Osteoblast (primary cell): Measurements from ENCODE around the gene SLC4A9. TPM values are rescaled to one million over a fixed set of nuclear protein-coding genes. Genes with fewer than 3 reads are reported as not detected.

ENCODE experiments used
- DNase-seq: peaks from one replicate; pipeline ENCODE4 v3.0.0; 2011; ENCODE audit warnings: low spot score, mixed read lengths; ENCODE audit not compliant: insufficient read length; ENCODE audit errors: missing footprints
- H2AFZ ChIP-seq: 2 replicates; pipeline ENCODE4 v1.6.0; 2011; ENCODE audit warnings: mild to moderate bottlenecking, low read length
- H3K27ac ChIP-seq: 2 replicates; pipeline ENCODE4 v1.5.1; 2011; ENCODE audit warnings: mild to moderate bottlenecking, low read depth, low read length, moderate library complexity
- H3K27me3 ChIP-seq: 2 replicates; pipeline ENCODE4 v1.6.0; 2012; ENCODE audit warnings: mild to moderate bottlenecking, control low read depth, inconsistent platforms, low read length, moderate library complexity; ENCODE audit not compliant: insufficient read depth
- H3K36me3 ChIP-seq: 2 replicates; pipeline ENCODE4 v1.5.1; 2011; ENCODE audit warnings: mild to moderate bottlenecking, low read length, control low read depth, moderate library complexity; ENCODE audit not compliant: insufficient read depth
- H3K4me1 ChIP-seq: 2 replicates; pipeline ENCODE4 v1.5.1; 2011; ENCODE audit warnings: mild to moderate bottlenecking, low read length, control low read depth, moderate library complexity; ENCODE audit not compliant: insufficient read depth
- H3K4me2 ChIP-seq: 2 replicates; pipeline ENCODE4 v1.6.0; 2011; ENCODE audit warnings: mild to moderate bottlenecking, low read length; ENCODE audit not compliant: insufficient read depth
- H3K4me3 ChIP-seq: fragments of 200-600 bp; sonication (generic); 3 replicates; pipeline ENCODE4 v1.5.1; 2012; ENCODE audit warnings: mild to moderate bottlenecking, low read length, inconsistent platforms; ENCODE audit not compliant: insufficient read depth
- H3K79me2 ChIP-seq: 2 replicates; pipeline ENCODE4 v1.6.0; 2012; ENCODE audit warnings: mild to moderate bottlenecking, low read length, control low read depth, inconsistent platforms; ENCODE audit not compliant: insufficient read depth
- H3K9me3 ChIP-seq: 2 replicates; pipeline ENCODE4 v1.5.1; 2011; ENCODE audit warnings: low read depth, low read length, control low read depth
- H4K20me1 ChIP-seq: 2 replicates; pipeline ENCODE4 v1.6.0; 2012; ENCODE audit warnings: mild to moderate bottlenecking, low read length, control low read depth; ENCODE audit not compliant: insufficient read depth
- CTCF ChIP-seq: IDR thresholded peaks from 2 replicates; pipeline ENCODE4 v1.5.1; 2011; ENCODE audit warnings: mild to moderate bottlenecking, low read depth, low read length, moderate library complexity; ENCODE audit errors: extremely low read depth
- total RNA-seq: library from RNA; depleted of rRNA; stranded (reverse); fragments of >200 nt; gene quantifications from 2 replicates; pipeline ENCODE4 v1.2.3, GENCODE V29; 2012

The SLC4A9 gene
- total RNA-seq, 1 donor, result not detected

GRCh38 chr5:140338336-140338735, 21.7 kb upstream of the SLC4A9 start:
- peak overlapping the region; percentile 11 for H3K4me2 ChIP-seq
- H3K27ac ChIP-seq, result peak overlapping the region; percentile 52
- no peaks in the 10 kb centered on the region for H4K20me1 ChIP-seq
- no peak overlapping the region for H2AFZ ChIP-seq
- no peaks in the 10 kb centered on the region for H3K9me3 ChIP-seq
- peaks cover 34% of the 10 kb centered on the region for H3K36me3 ChIP-seq
- H3K79me2 ChIP-seq, result peaks cover 46% of the 10 kb centered on the region
- TF ChIP-seq CTCF, result no peak
- DNase-seq, result no peak
- H3K4me1 ChIP-seq, result peaks cover 32% of the 10 kb centered on the region
- no peaks in the 10 kb centered on the region for H3K27me3 ChIP-seq
- H3K4me3 ChIP-seq, result no peak overlapping the region

GRCh38 chr5:140338908-140339307, 21.1 kb upstream of the SLC4A9 start:
- Histone ChIP-seq H3K4me3 (no peak overlapping the region), H3K27ac (peak overlapping the region; percentile 52), H3K4me1 (peaks cover 32% of the 10 kb centered on the region), H3K79me2 (peaks cover 50% of the 10 kb centered on the region), H4K20me1 (no peaks in the 10 kb centered on the region), H3K9me3 (no peaks in the 10 kb centered on the region), H3K27me3 (no peaks in the 10 kb centered on the region), H3K4me2 (no peak overlapping the region), H3K36me3 (peaks cover 29% of the 10 kb centered on the region), H2AFZ (no peak overlapping the region)
- DNase-seq, result peak; percentile 32
- no peak for TF ChIP-seq CTCF

- no peak overlapping the region for H2AFZ ChIP-seq
- DNase-seq, result no peak
- TF ChIP-seq CTCF, result no peak
- no peaks in the 10 kb centered on the region for H3K9me3 ChIP-seq
- peaks cover 27% of the 10 kb centered on the region for H3K36me3 ChIP-seq
- H4K20me1 ChIP-seq, result no peaks in the 10 kb centered on the region
- no peak overlapping the region for H3K27ac ChIP-seq
- H3K4me3 ChIP-seq, result no peak overlapping the region
- H3K79me2 ChIP-seq, result peaks cover 57% of the 10 kb centered on the region
- H3K4me2 ChIP-seq, result no peak overlapping the region
- peaks cover 35% of the 10 kb centered on the region for H3K4me1 ChIP-seq
- no peaks in the 10 kb centered on the region for H3K27me3 ChIP-seq
Measured at GRCh38 chr5:140339636-140340035, 20.4 kb upstream of the SLC4A9 start.

GRCh38 chr5:140340605-140341121, 19.3 kb upstream of the SLC4A9 start:
- no peak for TF ChIP-seq CTCF
- Histone ChIP-seq H2AFZ (no peak overlapping the region), H3K9me3 (no peaks in the 10 kb centered on the region), H3K4me2 (no peak overlapping the region), H3K36me3 (peaks cover 27% of the 10 kb centered on the region), H3K79me2 (peaks cover 66% of the 10 kb centered on the region), H3K4me3 (no peak overlapping the region), H4K20me1 (peaks cover 4% of the 10 kb centered on the region), H3K27me3 (no peaks in the 10 kb centered on the region), H3K4me1 (peaks cover 46% of the 10 kb centered on the region), H3K27ac (peak overlapping the region; percentile 16)
- no peak for DNase-seq
